Esophagus squamous epithelium (tissue), 4 donors: ENCODE results near the gene MTIF3.

Source experiments
- CTCF ChIP-seq, 6 experiments: fragments of 450-650 bp in 4 of 6; fragments of 200-600 bp in 2 of 6; sonication (generic) in 2 of 6; IDR thresholded peaks; one replicate each; pipeline ENCODE4 v1.5.1; 2016 to 2019; ENCODE audit warnings: antibody characterized with exemption in 6 of 6, mild to moderate bottlenecking in 4 of 6, moderate library complexity in 4 of 6
- POLR2A ChIP-seq, 4 donors: fragments of 450-650 bp; IDR thresholded peaks; one replicate each; pipeline ENCODE4 v1.6.1; 2017; ENCODE audit warnings: antibody characterized with exemption in 4 of 4, mild to moderate bottlenecking in 4 of 4, moderate library complexity in 3 of 4

GRCh38 chr13:27403203-27403678 lies 47.1 kb downstream of the MTIF3 start:
- no peak for TF ChIP-seq CTCF (IDR thresholded peaks at IDR 0.05)
- TF ChIP-seq POLR2A (IDR thresholded peaks at IDR 0.05): no peak
